Suprapubic skin (tissue), 4 donors: ENCODE data around the gene TMEM145. TPM values are rescaled to one million over a fixed set of nuclear protein-coding genes. Genes with fewer than 3 reads are reported as not detected.

Experiments used
- DNase-seq, 2 donors: peaks; one replicate each; pipeline ENCODE4 v3.0.0-alpha.2; 2019; ENCODE audit warnings: low spot score in 2 of 2
- H3K27ac ChIP-seq: fragments of 200-600 bp; sonication (generic); one replicate; pipeline ENCODE4 v1.5.1; 2019
- H3K27me3 ChIP-seq: fragments of 200-600 bp; sonication (generic); one replicate; pipeline ENCODE4 v1.5.1; 2019
- H3K36me3 ChIP-seq: fragments of 200-600 bp; sonication (generic); one replicate; pipeline ENCODE4 v1.5.1; 2019
- H3K4me1 ChIP-seq: fragments of 200-600 bp; sonication (generic); one replicate; pipeline ENCODE4 v1.5.1; 2019
- H3K4me3 ChIP-seq: fragments of 200-600 bp; sonication (generic); one replicate; pipeline ENCODE4 v1.5.1; 2019; ENCODE audit warnings: mild to moderate bottlenecking
- H3K9me3 ChIP-seq: fragments of 200-600 bp; sonication (generic); one replicate; pipeline ENCODE4 v1.5.1; 2019
- EP300 ChIP-seq: sonication (generic); formaldehyde crosslinking; IDR thresholded peaks from one replicate; pipeline ENCODE4 v1.6.1; 2017; ENCODE audit warnings: antibody characterized with exemption
- POLR2A ChIP-seq, 2 donors: fragments of 450-650 bp; IDR thresholded peaks; one replicate each; pipeline ENCODE4 v1.6.1; 2017; ENCODE audit warnings: antibody characterized with exemption in 2 of 2, mild to moderate bottlenecking in 2 of 2, moderate library complexity in 2 of 2
- POLR2AphosphoS5 ChIP-seq, 3 donors: sonication (generic); formaldehyde crosslinking; IDR thresholded peaks; one replicate each; pipeline ENCODE4 v1.6.1; 2017; ENCODE audit warnings: antibody characterized with exemption in 3 of 3
- WGBS: methylation state at CpG from one replicate; pipeline ENCODE4 v1.1.5; 2018; 5-methylcytosine and 5-hydroxymethylcytosine counted together
- total RNA-seq, 4 donors: library from RNA; depleted of rRNA; stranded (reverse); fragments of >200 nt; gene quantifications; one replicate each; pipeline ENCODE4 v1.1.0, GENCODE V29; 2016
- TF ChIP-seq, protein P1 (sequence below), 2 donors: fragments of 200-600 bp in 1 of 2; fragments of 450-650 bp in 1 of 2; sonication (generic) in 1 of 2; IDR thresholded peaks; one replicate each; pipeline ENCODE4 v1.5.1; 2016 to 2019; ENCODE audit warnings: antibody characterized with exemption in 2 of 2, mild to moderate bottlenecking in 1 of 2, moderate library complexity in 1 of 2

Gene TMEM145
- total RNA-seq, 4 donors from 2014 or later = 4.2 TPM; not detected in 3

DNA sequence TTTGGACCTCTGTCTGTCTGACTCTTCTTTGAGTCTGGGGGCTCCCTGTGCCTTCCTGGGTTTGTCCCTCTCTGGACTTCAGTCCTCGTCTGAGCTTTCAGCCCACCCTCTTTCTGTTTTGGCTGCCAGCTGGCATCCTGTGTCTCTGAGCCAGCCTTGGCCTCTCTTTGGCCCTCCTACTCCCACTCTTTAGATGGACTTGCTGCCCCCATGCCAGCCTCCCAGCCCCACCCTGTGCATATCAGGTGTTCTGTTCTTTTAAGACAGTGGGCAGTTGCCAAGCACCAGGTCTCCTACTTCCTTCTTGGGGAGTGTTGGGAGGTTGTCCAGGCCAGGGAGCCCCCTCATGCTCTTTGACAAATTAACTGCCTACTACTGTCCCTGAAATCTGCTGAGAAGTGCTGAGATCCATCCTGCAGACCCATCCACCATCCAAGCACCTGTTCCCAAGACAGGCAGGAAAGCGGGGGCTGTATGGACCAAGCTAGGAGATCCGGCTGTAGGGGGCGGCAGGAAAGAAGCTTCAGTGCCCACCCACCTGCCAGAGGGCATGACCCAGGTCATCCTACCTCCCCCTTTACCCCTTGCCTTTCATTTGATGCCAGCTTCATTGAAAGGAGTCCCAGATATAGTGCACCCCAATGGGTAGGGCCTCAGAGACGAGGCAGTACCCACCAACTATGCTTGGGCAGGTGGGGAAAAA is 34.5 kb upstream of the TMEM145 start:
- Histone ChIP-seq H3K36me3 (peaks cover 10% of the 10 kb centered on the region), H3K27me3 (no peaks in the 10 kb centered on the region), H3K4me1 (peaks cover 92% of the 10 kb centered on the region), H3K4me3 (peak overlapping the region; percentile 0), H3K9me3 (no peaks in the 10 kb centered on the region), H3K27ac (peak overlapping the region; percentile 97)
- DNase-seq = no peak
- 59% methylated on average over 5 of the region's 5 CpGs for WGBS
- TF ChIP-seq POLR2AphosphoS5 (IDR thresholded peaks at IDR 0.05) (no peak), EP300 (no peak), POLR2A (IDR thresholded peaks at IDR 0.05) (no peak)
- TF ChIP-seq, protein P1, sequence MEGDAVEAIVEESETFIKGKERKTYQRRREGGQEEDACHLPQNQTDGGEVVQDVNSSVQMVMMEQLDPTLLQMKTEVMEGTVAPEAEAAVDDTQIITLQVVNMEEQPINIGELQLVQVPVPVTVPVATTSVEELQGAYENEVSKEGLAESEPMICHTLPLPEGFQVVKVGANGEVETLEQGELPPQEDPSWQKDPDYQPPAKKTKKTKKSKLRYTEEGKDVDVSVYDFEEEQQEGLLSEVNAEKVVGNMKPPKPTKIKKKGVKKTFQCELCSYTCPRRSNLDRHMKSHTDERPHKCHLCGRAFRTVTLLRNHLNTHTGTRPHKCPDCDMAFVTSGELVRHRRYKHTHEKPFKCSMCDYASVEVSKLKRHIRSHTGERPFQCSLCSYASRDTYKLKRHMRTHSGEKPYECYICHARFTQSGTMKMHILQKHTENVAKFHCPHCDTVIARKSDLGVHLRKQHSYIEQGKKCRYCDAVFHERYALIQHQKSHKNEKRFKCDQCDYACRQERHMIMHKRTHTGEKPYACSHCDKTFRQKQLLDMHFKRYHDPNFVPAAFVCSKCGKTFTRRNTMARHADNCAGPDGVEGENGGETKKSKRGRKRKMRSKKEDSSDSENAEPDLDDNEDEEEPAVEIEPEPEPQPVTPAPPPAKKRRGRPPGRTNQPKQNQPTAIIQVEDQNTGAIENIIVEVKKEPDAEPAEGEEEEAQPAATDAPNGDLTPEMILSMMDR (IDR thresholded peaks at IDR 0.05) = no peak

DNA sequence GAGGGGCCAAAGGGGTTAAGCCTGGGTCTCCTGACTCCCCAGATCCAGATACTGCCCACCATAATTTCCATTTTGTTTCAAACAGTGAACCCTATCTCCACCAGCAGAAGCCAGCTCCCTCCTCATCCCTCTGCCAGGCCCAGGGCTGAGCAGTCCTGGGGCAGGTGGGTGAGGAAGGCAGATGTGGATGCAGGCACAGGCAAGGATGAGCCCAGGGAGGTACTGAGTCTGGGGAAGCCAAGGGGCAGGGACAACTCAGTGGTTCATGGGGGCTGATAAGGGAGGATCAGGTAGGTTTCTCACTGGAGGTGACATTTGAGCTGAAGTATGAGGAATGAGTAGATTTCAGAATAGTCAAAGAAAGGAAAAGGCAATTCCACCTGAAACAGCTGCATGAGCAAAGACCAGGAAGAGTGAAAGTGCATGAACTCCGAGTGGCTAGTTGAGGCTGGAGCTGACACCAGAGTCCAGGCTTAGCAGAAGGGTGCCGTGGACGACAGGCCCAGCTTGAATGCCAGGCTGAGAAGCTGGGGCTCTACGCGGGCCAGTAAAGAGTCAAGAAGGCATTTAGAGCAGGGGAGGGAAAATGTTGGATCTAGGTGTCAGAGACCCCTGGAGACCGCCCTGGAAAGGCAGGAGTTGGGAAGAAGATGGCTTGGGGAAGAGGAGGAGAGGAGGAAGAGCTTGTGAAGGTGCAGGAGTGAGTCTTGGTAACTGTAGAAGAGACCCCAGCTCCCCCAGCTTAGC is 33.8 kb upstream of the TMEM145 start:
- peaks cover 3% of the 10 kb centered on the region for H3K36me3 ChIP-seq
- H3K4me1 ChIP-seq = peaks cover 86% of the 10 kb centered on the region
- DNase-seq = peak in 1 of 2 donors; percentile 65
- H3K9me3 ChIP-seq = no peaks in the 10 kb centered on the region
- WGBS = 14% methylated on average over 6 of the region's 6 CpGs
- H3K27me3 ChIP-seq = no peaks in the 10 kb centered on the region
- H3K27ac ChIP-seq = peak overlapping the region; percentile 97
- H3K4me3 ChIP-seq = peak overlapping the region; percentile 87
- TF ChIP-seq EP300 = no peak
- TF ChIP-seq, protein P1 (IDR thresholded peaks at IDR 0.05) = no peak
- no peak for TF ChIP-seq POLR2A (IDR thresholded peaks at IDR 0.05)
- no peak for TF ChIP-seq POLR2AphosphoS5 (IDR thresholded peaks at IDR 0.05)

DNA sequence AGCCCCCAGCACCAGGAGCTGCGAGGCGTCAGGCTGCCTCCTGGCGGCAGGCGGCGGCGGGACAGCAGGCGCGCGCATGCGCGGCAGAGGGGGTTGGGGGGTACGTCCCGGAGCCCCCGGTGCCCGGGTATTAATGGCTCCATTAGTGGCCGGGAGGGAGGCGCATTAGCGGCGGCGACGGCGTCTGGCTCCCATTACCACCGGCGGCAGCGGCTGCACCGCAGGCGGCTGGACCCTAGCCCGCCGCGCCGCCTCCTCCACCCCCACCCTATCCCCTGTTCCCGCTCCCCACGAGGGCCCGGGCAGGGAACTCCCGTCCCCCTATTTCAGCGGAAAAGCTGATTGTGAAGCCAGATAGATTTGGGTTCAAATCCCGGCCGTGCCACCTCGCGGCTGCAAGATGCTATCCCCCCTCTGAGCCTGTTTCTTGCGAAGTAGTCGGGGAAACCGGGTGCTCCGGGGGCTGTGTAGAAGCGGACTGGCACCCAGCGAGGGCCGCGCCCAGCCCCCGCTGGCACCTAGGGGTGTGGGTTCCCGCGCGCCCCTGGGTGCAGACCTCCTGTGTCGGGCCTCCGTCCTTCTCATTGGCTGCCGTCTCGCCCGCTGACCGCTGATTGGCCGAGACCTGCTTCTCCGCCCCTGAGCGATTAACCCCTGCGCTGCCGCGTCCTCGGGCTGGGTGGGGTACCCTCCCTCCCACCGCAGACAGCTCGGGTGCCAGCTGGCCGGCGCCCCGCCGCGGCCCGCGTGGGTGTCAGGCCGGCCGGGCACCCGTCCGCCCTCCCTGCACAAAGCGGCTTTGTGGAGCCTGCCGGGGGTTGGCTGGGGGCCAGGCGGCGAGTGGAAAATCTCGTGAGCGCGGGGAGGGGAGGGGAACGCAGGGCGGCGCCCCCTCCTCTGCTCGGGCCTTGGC is 33.0 kb upstream of the TMEM145 start:
- DNase-seq = peak; percentile 96
- 0% methylated on average over 24 of the region's 89 CpGs for WGBS
- H3K4me1 ChIP-seq = peaks cover 91% of the 10 kb centered on the region
- no peaks in the 10 kb centered on the region for H3K9me3 ChIP-seq
- H3K27me3 ChIP-seq = no peaks in the 10 kb centered on the region
- H3K4me3 ChIP-seq = peak overlapping the region; percentile 87
- no peaks in the 10 kb centered on the region for H3K36me3 ChIP-seq
- H3K27ac ChIP-seq = peak overlapping the region; percentile 97
- TF ChIP-seq POLR2A (IDR thresholded peaks at IDR 0.05) = no peak
- TF ChIP-seq, protein P1 (IDR thresholded peaks at IDR 0.05) = peak; percentile 85 to 93
- TF ChIP-seq EP300 = no peak
- TF ChIP-seq POLR2AphosphoS5 (IDR thresholded peaks at IDR 0.05) = peak in 2 of 3 donors; percentile 17 to 51

DNA sequence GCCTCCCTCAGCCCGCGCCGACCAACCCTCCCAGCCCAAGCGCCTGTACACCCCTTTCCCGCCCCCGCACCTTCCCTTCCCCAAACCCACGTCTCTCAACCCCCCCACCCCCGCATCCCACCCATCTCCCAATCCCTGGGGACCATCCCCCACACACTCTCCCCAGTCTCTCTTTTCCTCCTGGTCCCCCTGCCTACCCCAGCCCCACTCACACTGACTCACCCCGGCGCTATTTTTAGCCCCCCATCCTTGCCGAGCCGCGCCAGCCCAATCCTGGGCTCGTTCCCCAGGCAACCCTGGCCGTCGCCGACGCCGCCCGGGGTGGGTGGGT is 32.3 kb upstream of the TMEM145 start:
- H3K27ac ChIP-seq = peak overlapping the region; percentile 97
- H3K36me3 ChIP-seq = no peaks in the 10 kb centered on the region
- peaks cover 91% of the 10 kb centered on the region for H3K4me1 ChIP-seq
- WGBS = 0% methylated on average over 17 of the region's 20 CpGs
- peak in 1 of 2 donors; percentile 86 for DNase-seq
- H3K9me3 ChIP-seq = no peaks in the 10 kb centered on the region
- H3K27me3 ChIP-seq = no peaks in the 10 kb centered on the region
- peak overlapping the region; percentile 87 for H3K4me3 ChIP-seq
- TF ChIP-seq, protein P1 (IDR thresholded peaks at IDR 0.05) = no peak
- no peak for TF ChIP-seq EP300
- no peak for TF ChIP-seq POLR2A (IDR thresholded peaks at IDR 0.05)
- no peak for TF ChIP-seq POLR2AphosphoS5 (IDR thresholded peaks at IDR 0.05)
